ENCODE measurements around the gene BAD. TPM values are rescaled to one million over a fixed set of nuclear protein-coding genes. Genes with fewer than 3 reads are reported as not detected.

Gene BAD
- total and polyA plus RNA-seq, 4 donors: 16.0 to 39.5 (median 30.2) TPM

- WGBS: 48% methylated on average over 13 of the region's 13 CpGs
- no peaks in the 10 kb centered on the region for H3K36me3 ChIP-seq (ENCODE audit: control insufficient read depth in 4 of 4, insufficient read depth in 3 of 4, low read depth in 1 of 4, low read length in 3 of 4)
- TF ChIP-seq, protein P1, sequence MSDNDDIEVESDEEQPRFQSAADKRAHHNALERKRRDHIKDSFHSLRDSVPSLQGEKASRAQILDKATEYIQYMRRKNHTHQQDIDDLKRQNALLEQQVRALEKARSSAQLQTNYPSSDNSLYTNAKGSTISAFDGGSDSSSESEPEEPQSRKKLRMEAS (IDR thresholded peaks at IDR 0.05): no peak
- TF ChIP-seq RAD21 (IDR thresholded peaks at IDR 0.05) (no peak), SP1 (IDR thresholded peaks at IDR 0.05) (no peak), FOXA2 (IDR thresholded peaks at IDR 0.05) (no peak), EGR1 (IDR thresholded peaks at IDR 0.05; ENCODE audit: low read depth in 2 of 2) (no peak), HNF4G (IDR thresholded peaks at IDR 0.05) (no peak), JUND (IDR thresholded peaks at IDR 0.05) (no peak), HNF4A (conservative IDR thresholded peaks at IDR 0.05) (no peak), FOXA1 (IDR thresholded peaks at IDR 0.05) (no peak), NR2F2 (IDR thresholded peaks at IDR 0.05) (no peak), YY1 (IDR thresholded peaks at IDR 0.05) (no peak), RXRA (IDR thresholded peaks at IDR 0.05) (no peak), TAF1 (conservative IDR thresholded peaks at IDR 0.05) (no peak), GABPA (IDR thresholded peaks at IDR 0.05 in 1 of 2, conservative IDR thresholded peaks at IDR 0.05 in 1 of 2) (no peak)
- TF ChIP-seq, protein P2, sequence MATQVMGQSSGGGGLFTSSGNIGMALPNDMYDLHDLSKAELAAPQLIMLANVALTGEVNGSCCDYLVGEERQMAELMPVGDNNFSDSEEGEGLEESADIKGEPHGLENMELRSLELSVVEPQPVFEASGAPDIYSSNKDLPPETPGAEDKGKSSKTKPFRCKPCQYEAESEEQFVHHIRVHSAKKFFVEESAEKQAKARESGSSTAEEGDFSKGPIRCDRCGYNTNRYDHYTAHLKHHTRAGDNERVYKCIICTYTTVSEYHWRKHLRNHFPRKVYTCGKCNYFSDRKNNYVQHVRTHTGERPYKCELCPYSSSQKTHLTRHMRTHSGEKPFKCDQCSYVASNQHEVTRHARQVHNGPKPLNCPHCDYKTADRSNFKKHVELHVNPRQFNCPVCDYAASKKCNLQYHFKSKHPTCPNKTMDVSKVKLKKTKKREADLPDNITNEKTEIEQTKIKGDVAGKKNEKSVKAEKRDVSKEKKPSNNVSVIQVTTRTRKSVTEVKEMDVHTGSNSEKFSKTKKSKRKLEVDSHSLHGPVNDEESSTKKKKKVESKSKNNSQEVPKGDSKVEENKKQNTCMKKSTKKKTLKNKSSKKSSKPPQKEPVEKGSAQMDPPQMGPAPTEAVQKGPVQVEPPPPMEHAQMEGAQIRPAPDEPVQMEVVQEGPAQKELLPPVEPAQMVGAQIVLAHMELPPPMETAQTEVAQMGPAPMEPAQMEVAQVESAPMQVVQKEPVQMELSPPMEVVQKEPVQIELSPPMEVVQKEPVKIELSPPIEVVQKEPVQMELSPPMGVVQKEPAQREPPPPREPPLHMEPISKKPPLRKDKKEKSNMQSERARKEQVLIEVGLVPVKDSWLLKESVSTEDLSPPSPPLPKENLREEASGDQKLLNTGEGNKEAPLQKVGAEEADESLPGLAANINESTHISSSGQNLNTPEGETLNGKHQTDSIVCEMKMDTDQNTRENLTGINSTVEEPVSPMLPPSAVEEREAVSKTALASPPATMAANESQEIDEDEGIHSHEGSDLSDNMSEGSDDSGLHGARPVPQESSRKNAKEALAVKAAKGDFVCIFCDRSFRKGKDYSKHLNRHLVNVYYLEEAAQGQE (IDR thresholded peaks at IDR 0.05): no peak
- TF ChIP-seq, protein P3, sequence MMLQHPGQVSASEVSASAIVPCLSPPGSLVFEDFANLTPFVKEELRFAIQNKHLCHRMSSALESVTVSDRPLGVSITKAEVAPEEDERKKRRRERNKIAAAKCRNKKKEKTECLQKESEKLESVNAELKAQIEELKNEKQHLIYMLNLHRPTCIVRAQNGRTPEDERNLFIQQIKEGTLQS (IDR thresholded peaks at IDR 0.05): no peak
- TF ChIP-seq, protein P4, sequence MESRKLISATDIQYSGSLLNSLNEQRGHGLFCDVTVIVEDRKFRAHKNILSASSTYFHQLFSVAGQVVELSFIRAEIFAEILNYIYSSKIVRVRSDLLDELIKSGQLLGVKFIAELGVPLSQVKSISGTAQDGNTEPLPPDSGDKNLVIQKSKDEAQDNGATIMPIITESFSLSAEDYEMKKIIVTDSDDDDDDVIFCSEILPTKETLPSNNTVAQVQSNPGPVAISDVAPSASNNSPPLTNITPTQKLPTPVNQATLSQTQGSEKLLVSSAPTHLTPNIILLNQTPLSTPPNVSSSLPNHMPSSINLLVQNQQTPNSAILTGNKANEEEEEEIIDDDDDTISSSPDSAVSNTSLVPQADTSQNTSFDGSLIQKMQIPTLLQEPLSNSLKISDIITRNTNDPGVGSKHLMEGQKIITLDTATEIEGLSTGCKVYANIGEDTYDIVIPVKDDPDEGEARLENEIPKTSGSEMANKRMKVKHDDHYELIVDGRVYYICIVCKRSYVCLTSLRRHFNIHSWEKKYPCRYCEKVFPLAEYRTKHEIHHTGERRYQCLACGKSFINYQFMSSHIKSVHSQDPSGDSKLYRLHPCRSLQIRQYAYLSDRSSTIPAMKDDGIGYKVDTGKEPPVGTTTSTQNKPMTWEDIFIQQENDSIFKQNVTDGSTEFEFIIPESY (IDR thresholded peaks at IDR 0.05): no peak
- TF ChIP-seq, protein P5, sequence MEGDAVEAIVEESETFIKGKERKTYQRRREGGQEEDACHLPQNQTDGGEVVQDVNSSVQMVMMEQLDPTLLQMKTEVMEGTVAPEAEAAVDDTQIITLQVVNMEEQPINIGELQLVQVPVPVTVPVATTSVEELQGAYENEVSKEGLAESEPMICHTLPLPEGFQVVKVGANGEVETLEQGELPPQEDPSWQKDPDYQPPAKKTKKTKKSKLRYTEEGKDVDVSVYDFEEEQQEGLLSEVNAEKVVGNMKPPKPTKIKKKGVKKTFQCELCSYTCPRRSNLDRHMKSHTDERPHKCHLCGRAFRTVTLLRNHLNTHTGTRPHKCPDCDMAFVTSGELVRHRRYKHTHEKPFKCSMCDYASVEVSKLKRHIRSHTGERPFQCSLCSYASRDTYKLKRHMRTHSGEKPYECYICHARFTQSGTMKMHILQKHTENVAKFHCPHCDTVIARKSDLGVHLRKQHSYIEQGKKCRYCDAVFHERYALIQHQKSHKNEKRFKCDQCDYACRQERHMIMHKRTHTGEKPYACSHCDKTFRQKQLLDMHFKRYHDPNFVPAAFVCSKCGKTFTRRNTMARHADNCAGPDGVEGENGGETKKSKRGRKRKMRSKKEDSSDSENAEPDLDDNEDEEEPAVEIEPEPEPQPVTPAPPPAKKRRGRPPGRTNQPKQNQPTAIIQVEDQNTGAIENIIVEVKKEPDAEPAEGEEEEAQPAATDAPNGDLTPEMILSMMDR (IDR thresholded peaks at IDR 0.05; ENCODE audit: low read depth, low read length, missing input control): no peak
- H3K4me1 ChIP-seq (ENCODE audit: control insufficient read depth in 4 of 4, insufficient read depth in 4 of 4, low read length in 3 of 4): peaks cover 17 to 53% (median 33%) of the 10 kb centered on the region in 4 donors
- peak overlapping the region; percentile 88 to 92 for H3K27ac ChIP-seq (ENCODE audit: low read depth in 1 of 2, low read length in 2 of 2)
- no peaks in the 10 kb centered on the region for H3K27me3 ChIP-seq (ENCODE audit: control insufficient read depth in 4 of 4, insufficient read depth in 4 of 4, low read length in 3 of 4)
- H3K9ac ChIP-seq (ENCODE audit: low read depth in 1 of 2, low read length in 2 of 2): peak overlapping the region; percentile 27 to 80
- DNase-seq (ENCODE audit: low spot score): no peak
- H3K4me3 ChIP-seq (ENCODE audit: low read depth in 1 of 3, low read length in 3 of 3): peak overlapping the region; percentile 67 to 79 (median 79)
- H3K9me3 ChIP-seq (ENCODE audit: control insufficient read depth in 4 of 4, low read length in 3 of 4): no peaks in the 10 kb centered on the region
These were observed 54.7 kb downstream of the BAD start for GRCh38 chr11:64229744-64230170.
